Measurements from ENCODE around the gene TAS2R41. TPM values are rescaled to one million over a fixed set of nuclear protein-coding genes. Genes with fewer than 3 reads are reported as not detected.

TAS2R41 gene
- total and polyA plus RNA-seq, 11 donors, result not detected

- DNase-seq (no peak), ATAC-seq (no peak)
- H3K4me1 ChIP-seq, result peaks cover 0 to 27% (median 19%) of the 10 kb centered on the region in 12 donors
- WGBS, 4 donors, result 63 to 82% (median 69%) methylated on average over 2 of the region's 2 CpGs
- H3K36me3 ChIP-seq, result no peaks in the 10 kb centered on the region
- no peak overlapping the region for H3K27ac ChIP-seq
- no peak for TF ChIP-seq CTCF (IDR thresholded peaks at IDR 0.05)
- TF ChIP-seq POLR2A (IDR thresholded peaks at IDR 0.05), result no peak
- no peaks in the 10 kb centered on the region for H3K27me3 ChIP-seq
- intact Hi-C loops (cut with DNase I), result no loop called here
- no peak overlapping the region for H3K4me3 ChIP-seq
- peaks cover 0 to 7% (median 0%) of the 10 kb centered on the region in 12 donors for H3K9me3 ChIP-seq
Measured at GRCh38 chr7:143503261-143503660, 25.6 kb downstream of the TAS2R41 start.

- peaks cover 0 to 7% (median 0%) of the 10 kb centered on the region in 12 donors for H3K9me3 ChIP-seq
- no peak for ATAC-seq
- intact Hi-C loops (cut with DNase I), result no loop called here
Measured at GRCh38 chr7:143504215-143504936, 26.7 kb downstream of the TAS2R41 start.

GRCh38 chr7:143504937-143505297, 27.2 kb downstream of the TAS2R41 start:
- Histone ChIP-seq H3K27ac (no peak overlapping the region), H3K4me1 (peaks cover 0 to 12% (median 4%) of the 10 kb centered on the region in 12 donors), H3K4me3 (no peak overlapping the region), H3K27me3 (no peaks in the 10 kb centered on the region), H3K36me3 (no peaks in the 10 kb centered on the region), H3K9me3 (peaks cover 0 to 7% (median 0%) of the 10 kb centered on the region in 12 donors)
- DNase-seq (no peak), ATAC-seq (no peak)
- intact Hi-C loops (cut with DNase I), result no loop called here
- no peak for TF ChIP-seq POLR2A (IDR thresholded peaks at IDR 0.05)
- TF ChIP-seq CTCF (IDR thresholded peaks at IDR 0.05), result peak in 5 of 12 donors; percentile 6 to 33 (median 22)

More at GRCh38 chr7:143504215-143504936, 26.7 kb downstream of the TAS2R41 start:
- WGBS, 4 donors, result 82 to 85% (median 83%) methylated on average over 5 of the region's 5 CpGs
- TF ChIP-seq POLR2A (IDR thresholded peaks at IDR 0.05) (no peak), CTCF (IDR thresholded peaks at IDR 0.05) (no peak)
- Histone ChIP-seq H3K36me3 (no peaks in the 10 kb centered on the region), H3K27me3 (no peaks in the 10 kb centered on the region), H3K4me3 (no peak overlapping the region), H3K4me1 (peaks cover 0 to 17% (median 9%) of the 10 kb centered on the region in 12 donors), H3K27ac (no peak overlapping the region)
- DNase-seq, result no peak

GRCh38 chr7:143505838-143506237, 28.2 kb downstream of the TAS2R41 start:
- Histone ChIP-seq H3K9me3 (peaks cover 0 to 7% (median 0%) of the 10 kb centered on the region in 12 donors), H3K4me1 (peaks cover 0 to 3% (median 0%) of the 10 kb centered on the region in 12 donors), H3K36me3 (no peaks in the 10 kb centered on the region), H3K4me3 (no peak overlapping the region), H3K27me3 (no peaks in the 10 kb centered on the region), H3K27ac (no peak overlapping the region)
- DNase-seq, result no peak
- TF ChIP-seq POLR2A (IDR thresholded peaks at IDR 0.05), result no peak
- intact Hi-C loops (cut with DNase I), result no loop called here
- WGBS, 4 donors, result 66 to 75% (median 71%) methylated on average over 2 of the region's 2 CpGs
- ATAC-seq, result no peak

Measured in heart left ventricle (tissue), 16 donors.